Psoas muscle (tissue), 8 donors: ENCODE measurements around the gene CREB3. TPM values are rescaled to one million over a fixed set of nuclear protein-coding genes. Genes with fewer than 3 reads are reported as not detected.

Experiments
- ATAC-seq, 4 donors: fragments of 200-7000 bp; cut with Tn5 transposase; one replicate each; pipeline ENCODE4 v1.9.1; 2020; ENCODE audit warnings: moderate library complexity in 3 of 4, mild to moderate bottlenecking in 2 of 4
- DNase-seq, 2 donors: peaks; one replicate each; pipeline ENCODE4 v3.0.0-alpha.2; 2020
- H3K27ac ChIP-seq: fragments of 200-600 bp; one replicate; pipeline ENCODE4 v1.8.0; 2022
- H3K27me3 ChIP-seq, 3 donors: fragments of 200-600 bp in 1 of 3; one replicate each; pipeline versions ENCODE4 v1.6.1 to v1.8.0; 2013 to 2022; ENCODE audit warnings: low read length in 2 of 3, mild to moderate bottlenecking in 2 of 3, moderate library complexity in 1 of 3; ENCODE audit not compliant: insufficient read depth in 3 of 3
- H3K36me3 ChIP-seq, 2 donors: fragments of 200-600 bp in 1 of 2; one replicate each; pipeline versions ENCODE4 v1.6.1 to v1.8.0; 2013 to 2022; ENCODE audit warnings: low read depth in 1 of 2, mild to moderate bottlenecking in 1 of 2, moderate library complexity in 1 of 2; ENCODE audit not compliant: insufficient read depth in 1 of 2
- H3K4me1 ChIP-seq: fragments of 200-600 bp; one replicate; pipeline ENCODE4 v1.8.0; 2022
- H3K4me3 ChIP-seq: fragments of 200-600 bp; one replicate; pipeline ENCODE4 v1.8.0; 2022; ENCODE audit warnings: mild to moderate bottlenecking
- H3K9me3 ChIP-seq: fragments of 200-600 bp; one replicate; pipeline ENCODE4 v1.8.0; 2022
- CTCF ChIP-seq: fragments of 200-600 bp; IDR thresholded peaks from one replicate; pipeline ENCODE4 v1.8.0; 2022; ENCODE audit warnings: antibody characterized with exemption
- WGBS, 3 donors: extraction: QIAGEN DNeasy Blood & Tissue Kit; methylation state at CpG; one replicate each; pipeline versions ENCODE4 v1.1.6 to v1.1.7; 2013; 5-methylcytosine and 5-hydroxymethylcytosine counted together
- intact Hi-C, 2 donors: fragments of 100-400 bp; cut with DNase I; formaldehyde crosslinking; loops; one replicate each; pipeline versions ENCODE4 v1.11.0 to v1.14.2; 2022
- polyA plus RNA-seq, 3 donors: library from polyadenylated mRNA; stranded (reverse); fragments of 200-250 nt; gene quantifications; one replicate each; pipeline ENCODE4 v1.2.3, GENCODE V29; 2013
- total RNA-seq, 4 donors: library from RNA; stranded (reverse); fragmentation: NEBNext Ultra II Directional in 2 of 4; extraction: Animal tissue kit (Norgen Biotek cat#: 25700) in 2 of 4; gene quantifications; one replicate each; pipeline versions ENCODE4 v1.2.1 to v1.2.4, GENCODE V29; 2021 to 2023
- donor health status: healthy with polysubstance abuse.
- donor health status: DM: no; HTN: no; CAD: no; lungs with moderate emphysema.
- donor health status: Bipolar disorder and iron deficiency.
- donor health status: healthy.
- donor health status: DM: yes; HTN: yes; CAD: no.
- donor health status: DM: no; HTN: no; CAD: no.
- donor health status: DM: no; HTN: no; CAD: no.
- donor health status: DM: yes; HTN: yes; CAD: no.

The CREB3 gene
- total and polyA plus RNA-seq, 7 donors = 16.1 to 55.1 (median 21.3) TPM

GRCh38 chr9:35776018-35776417 is 43.6 kb downstream of the CREB3 start:
- no peaks in the 10 kb centered on the region for H3K9me3 ChIP-seq
- no peak for DNase-seq
- H3K4me3 ChIP-seq = no peak overlapping the region
- H3K27ac ChIP-seq = peak overlapping the region; percentile 44
- no peaks in the 10 kb centered on the region for H3K27me3 ChIP-seq
- peak in 1 of 4 donors; percentile 47 for ATAC-seq
- 70 to 80% (median 77%) methylated on average over 4 of the region's 4 CpGs for WGBS, 3 donors
- intact Hi-C loops = no loop called here
- TF ChIP-seq CTCF = no peak
- peaks cover 19% of the 10 kb centered on the region for H3K4me1 ChIP-seq
- no peaks in the 10 kb centered on the region for H3K36me3 ChIP-seq

- Histone ChIP-seq H3K4me1 (peaks cover 6% of the 10 kb centered on the region), H3K27ac (no peak overlapping the region), H3K27me3 (no peaks in the 10 kb centered on the region), H3K4me3 (no peak overlapping the region), H3K9me3 (no peaks in the 10 kb centered on the region), H3K36me3 (no peaks in the 10 kb centered on the region)
- no peak for TF ChIP-seq CTCF
- intact Hi-C loops = no loop called here
- 88 to 91% (median 91%) methylated on average over 3 of the region's 3 CpGs for whole genome bisulfite sequencing, 3 donors
- no peak for ATAC-seq
- DNase-seq = no peak
Measured at GRCh38 chr9:35778496-35778895, 46.0 kb downstream of the CREB3 start.

- Histone ChIP-seq H3K9me3 (no peaks in the 10 kb centered on the region), H3K36me3 (no peaks in the 10 kb centered on the region), H3K27ac (no peak overlapping the region), H3K27me3 (no peaks in the 10 kb centered on the region), H3K4me1 (no peaks in the 10 kb centered on the region), H3K4me3 (no peak overlapping the region)
- intact Hi-C loops = no loop called here
- 68 to 86% (median 78%) methylated on average over 2 of the region's 2 CpGs for WGBS, 3 donors
- ATAC-seq (no peak), DNase-seq (no peak)
- TF ChIP-seq CTCF = no peak
Measured at GRCh38 chr9:35781066-35781465, 48.6 kb downstream of the CREB3 start.

GRCh38 chr9:35783418-35783817 is 51.0 kb downstream of the CREB3 start:
- H3K27ac ChIP-seq = no peak overlapping the region
- DNase-seq (no peak), ATAC-seq (no peak)
- H3K4me3 ChIP-seq = no peak overlapping the region
- H3K36me3 ChIP-seq = no peaks in the 10 kb centered on the region
- TF ChIP-seq CTCF = no peak
- H3K9me3 ChIP-seq = no peaks in the 10 kb centered on the region
- intact Hi-C loops = no loop called here
- no peaks in the 10 kb centered on the region for H3K4me1 ChIP-seq
- H3K27me3 ChIP-seq = no peaks in the 10 kb centered on the region

Other genes with a start within 250 kb of the CREB3 start
- gene RUSC2, start 242.6 kb upstream of the CREB3 start, total RNA-seq = 100 to 1,000 TPM in 1 of 4 donors, 10 to 100 TPM in 3; 34.4 to 101 (median 72.1) TPM
- 10 to 100 TPM; 37.1 to 53.9 (median 45.7) TPM for gene RUSC2, start 242.6 kb upstream of the CREB3 start, polyA plus RNA-seq
- 10 to 100 TPM; 44.4 to 81.0 (median 56.8) TPM for gene TESK1, start 127.4 kb upstream of the CREB3 start, total RNA-seq
- gene TESK1, start 127.4 kb upstream of the CREB3 start, polyA plus RNA-seq = 10 to 100 TPM; 59.4 to 73.6 (median 70.7) TPM
- under 1 TPM; 0.57 to 0.71 (median 0.64) TPM for gene CD72, start 114.3 kb upstream of the CREB3 start, total RNA-seq
- 1 to 10 TPM in 1 of 3 donors, under 1 TPM in 2; 0.46 to 1.2 (median 0.68) TPM for gene CD72, start 114.3 kb upstream of the CREB3 start, polyA plus RNA-seq
- gene SIT1, start 81.7 kb upstream of the CREB3 start, total RNA-seq = under 1 TPM; 0.23 to 0.34 (median 0.28) TPM
- gene SIT1, start 81.7 kb upstream of the CREB3 start, polyA plus RNA-seq = under 1 TPM in 2 of 3 donors, not detected in 1; 0.08 to 0.10 TPM
- gene RMRP, start 74.6 kb upstream of the CREB3 start, total RNA-seq = over 10,000 TPM in 1 of 4 donors, 1,000 to 10,000 TPM in 3; 3,787 to 10,280 (median 6,744) TPM
- gene RMRP, start 74.6 kb upstream of the CREB3 start, polyA plus RNA-seq = 10 to 100 TPM in 1 of 3 donors, not detected in 2; 26.8 TPM
- 10 to 100 TPM; 15.4 to 39.4 (median 27.5) TPM for gene CCDC107, start 74.4 kb upstream of the CREB3 start, total RNA-seq
- 10 to 100 TPM; 21.5 to 49.4 (median 36.3) TPM for gene CCDC107, start 74.4 kb upstream of the CREB3 start, polyA plus RNA-seq
- under 1 TPM in 3 of 4 donors, not detected in 1; 0.07 to 0.21 (median 0.10) TPM for gene ARHGEF39, start 67.5 kb upstream of the CREB3 start, total RNA-seq
- gene ARHGEF39, start 67.5 kb upstream of the CREB3 start, polyA plus RNA-seq = under 1 TPM; 0.20 to 0.79 (median 0.29) TPM
- gene CA9, start 58.7 kb upstream of the CREB3 start, total RNA-seq = not detected
- gene CA9, start 58.7 kb upstream of the CREB3 start, polyA plus RNA-seq = under 1 TPM; 0.03 to 0.49 (median 0.05) TPM
- over 10,000 TPM in 1 of 4 donors, 1,000 to 10,000 TPM in 3; 6,047 to 11,456 (median 7,939) TPM for gene TPM2, start 42.7 kb upstream of the CREB3 start, total RNA-seq
- over 10,000 TPM in 2 of 3 donors, 1,000 to 10,000 TPM in 1; 6,654 to 16,334 (median 13,470) TPM for gene TPM2, start 42.7 kb upstream of the CREB3 start, polyA plus RNA-seq
- gene TLN1, start 471 bp upstream of the CREB3 start, total RNA-seq = 100 to 1,000 TPM; 146 to 212 (median 152) TPM
- 100 to 1,000 TPM in 1 of 3 donors, 10 to 100 TPM in 2; 88.2 to 320 (median 96.5) TPM for gene TLN1, start 471 bp upstream of the CREB3 start, polyA plus RNA-seq
- gene GBA2, start 16.6 kb downstream of the CREB3 start, total RNA-seq = 10 to 100 TPM; 36.1 to 83.6 (median 50.1) TPM
- 100 to 1,000 TPM in 1 of 3 donors, 10 to 100 TPM in 2; 47.0 to 107 (median 47.4) TPM for gene GBA2, start 16.6 kb downstream of the CREB3 start, polyA plus RNA-seq
- gene RGP1, start 16.6 kb downstream of the CREB3 start, total RNA-seq = 10 to 100 TPM; 32.3 to 51.0 (median 37.4) TPM
- gene RGP1, start 16.6 kb downstream of the CREB3 start, polyA plus RNA-seq = 10 to 100 TPM; 10.7 to 34.6 (median 24.0) TPM
- gene MSMP, start 21.6 kb downstream of the CREB3 start, total RNA-seq = not detected
- 1 to 10 TPM in 1 of 3 donors, under 1 TPM in 1, not detected in 1; 0.16 to 1.2 TPM for gene MSMP, start 21.6 kb downstream of the CREB3 start, polyA plus RNA-seq
- gene NPR2, start 58.9 kb downstream of the CREB3 start, total RNA-seq = 10 to 100 TPM; 14.7 to 28.4 (median 18.3) TPM
- gene NPR2, start 58.9 kb downstream of the CREB3 start, polyA plus RNA-seq = 10 to 100 TPM in 1 of 3 donors, 1 to 10 TPM in 2; 8.7 to 27.2 (median 9.2) TPM
- 1 to 10 TPM in 1 of 4 donors, under 1 TPM in 3; 0.39 to 1.3 (median 0.94) TPM for gene SPAG8, start 79.6 kb downstream of the CREB3 start, total RNA-seq
- 1 to 10 TPM in 1 of 3 donors, under 1 TPM in 2; 0.25 to 1.2 (median 0.56) TPM for gene SPAG8, start 79.6 kb downstream of the CREB3 start, polyA plus RNA-seq
- 10 to 100 TPM; 36.5 to 53.9 (median 42.3) TPM for gene HINT2, start 82.4 kb downstream of the CREB3 start, total RNA-seq
- 10 to 100 TPM; 43.8 to 64.7 (median 48.1) TPM for gene HINT2, start 82.4 kb downstream of the CREB3 start, polyA plus RNA-seq
- gene FAM221B, start 96.1 kb downstream of the CREB3 start, total RNA-seq = not detected
- gene FAM221B, start 96.1 kb downstream of the CREB3 start, polyA plus RNA-seq = not detected
- gene TMEM8B, start 96.6 kb downstream of the CREB3 start, total RNA-seq = 10 to 100 TPM in 2 of 4 donors, 1 to 10 TPM in 2; 8.9 to 18.5 (median 11.6) TPM
- gene TMEM8B, start 96.6 kb downstream of the CREB3 start, polyA plus RNA-seq = 1 to 10 TPM; 2.8 to 5.9 (median 3.9) TPM
- not detected for gene OR13J1, start 137.7 kb downstream of the CREB3 start, total RNA-seq
- not detected for gene OR13J1, start 137.7 kb downstream of the CREB3 start, polyA plus RNA-seq
- 1 to 10 TPM in 3 of 4 donors, under 1 TPM in 1; 0.95 to 4.9 (median 3.0) TPM for gene HRCT1, start 173.5 kb downstream of the CREB3 start, total RNA-seq
- 1 to 10 TPM in 2 of 3 donors, under 1 TPM in 1; 0.59 to 5.4 (median 1.6) TPM for gene HRCT1, start 173.5 kb downstream of the CREB3 start, polyA plus RNA-seq
- 1 to 10 TPM; 2.5 to 4.6 (median 4.0) TPM for gene SPAAR, start 176.8 kb downstream of the CREB3 start, total RNA-seq
- gene SPAAR, start 176.8 kb downstream of the CREB3 start, polyA plus RNA-seq = 1 to 10 TPM; 3.2 to 3.9 (median 3.6) TPM
- gene OR2S2, start 225.5 kb downstream of the CREB3 start, total RNA-seq = not detected
- gene OR2S2, start 225.5 kb downstream of the CREB3 start, polyA plus RNA-seq = not detected